HCEC 1CT (cell line): ENCODE data around the gene PLA2G4B.

Experiments used
- DNase-seq: peaks from one replicate; pipeline ENCODE4 v3.0.0-alpha.2; 2017

Gene PLA2G4B

GRCh38 chr15:41838400-41838897, at the start of gene PLA2G4B:
Gene PLA2G4B (plus strand): TSS chr15:41838847. CDS start chr15:41838914, 67 bp downstream.
- DNase-seq: no peak

GRCh38 chr15:41789236-41789635, 49.4 kb upstream of the PLA2G4B start:
- no peak for DNase-seq

GRCh38 chr15:41789662-41790061, 49.0 kb upstream of the PLA2G4B start:
- DNase-seq: no peak

- DNase-seq: no peak
These were observed 48.5 kb upstream of the PLA2G4B start for GRCh38 chr15:41790169-41790568.

GRCh38 chr15:41790756-41791546, 47.7 kb upstream of the PLA2G4B start:
- DNase-seq: peak; percentile 57

- DNase-seq: no peak
These were observed 47.1 kb upstream of the PLA2G4B start for GRCh38 chr15:41791547-41791937.

- DNase-seq: no peak
These were observed 46.5 kb upstream of the PLA2G4B start for GRCh38 chr15:41792000-41792637.

- DNase-seq: no peak
These were observed 44.6 kb upstream of the PLA2G4B start for GRCh38 chr15:41794081-41794480.

- DNase-seq: no peak
These were observed 42.4 kb upstream of the PLA2G4B start for GRCh38 chr15:41795996-41796856.

GRCh38 chr15:41797201-41797944, 41.3 kb upstream of the PLA2G4B start:
- no peak for DNase-seq

GRCh38 chr15:41798607-41799487, 39.8 kb upstream of the PLA2G4B start:
- DNase-seq: no peak

- DNase-seq: no peak
These were observed 39.2 kb upstream of the PLA2G4B start for GRCh38 chr15:41799488-41799805.

GRCh38 chr15:41801185-41801584, 37.5 kb upstream of the PLA2G4B start:
- no peak for DNase-seq

GRCh38 chr15:41801850-41802455, 36.7 kb upstream of the PLA2G4B start:
- DNase-seq: peak; percentile 54

- DNase-seq: no peak
These were observed 34.3 kb upstream of the PLA2G4B start for GRCh38 chr15:41804361-41804760.

GRCh38 chr15:41804916-41805666, 33.6 kb upstream of the PLA2G4B start:
- DNase-seq: no peak

GRCh38 chr15:41805711-41806110, 32.9 kb upstream of the PLA2G4B start:
- no peak for DNase-seq

- DNase-seq: no peak
These were observed 32.1 kb upstream of the PLA2G4B start for GRCh38 chr15:41806291-41807181.

- DNase-seq: peak; percentile 55
These were observed 29.5 kb upstream of the PLA2G4B start for GRCh38 chr15:41809121-41809520.
